B cell (primary cell): ENCODE results near the gene HDHD5. TPM values are rescaled to one million over a fixed set of nuclear protein-coding genes. Genes with fewer than 3 reads are reported as not detected.

Source experiments
- ATAC-seq: fragments of 200-7000 bp; cut with Tn5 transposase; one replicate; pipeline ENCODE4 v1.10.0; 2021; ENCODE audit warnings: low read depth, mild to moderate bottlenecking, moderate number of reproducible peaks, moderate library complexity
- CTCF ChIA-PET: fragments of 350-600 bp; sonication (Branson Sonifier 250); formaldehyde crosslinking; loops from one replicate; lab custom pipeline; 2021; ENCODE audit warnings: antibody characterized with exemption, inconsistent platforms; lab: Charles Lee
- POLR2A ChIA-PET: fragments of 350-600 bp; sonication (Branson Sonifier 250); formaldehyde crosslinking; loops from one replicate; lab custom pipeline; 2021; ENCODE audit warnings: antibody characterized with exemption; lab: Charles Lee
- DNase-seq: peaks from one replicate; pipeline ENCODE4 v3.0.0; 2013
- H2AFZ ChIP-seq: 2 replicates; pipeline ENCODE4 v1.6.1; 2012; ENCODE audit warnings: mild to moderate bottlenecking, low read depth, low read length; ENCODE audit not compliant: insufficient read depth, poor library complexity, severe bottlenecking
- H3K27ac ChIP-seq, 2 donors: 1 replicate in 1 of 2; 2 replicates in 1 of 2; pipeline ENCODE4 v1.5.1; 2012 to 2013; ENCODE audit warnings: low read length in 2 of 2, mild to moderate bottlenecking in 2 of 2, moderate library complexity in 1 of 2
- H3K27me3 ChIP-seq, 4 experiments: fragments of 200-600 bp in 1 of 4; sonication (generic) in 1 of 4; replicated peaks in 1 of 4; 1 replicate in 2 of 4; 2 replicates in 2 of 4; pipeline versions ENCODE4 v1.6.1 to v1.7.0; 2013 to 2016; ENCODE audit warnings: low read length in 3 of 4, mild to moderate bottlenecking in 2 of 4, mixed read lengths in 1 of 4, moderate library complexity in 1 of 4; ENCODE audit not compliant: insufficient read depth in 4 of 4, control insufficient read depth in 3 of 4; ENCODE audit errors: control extremely low read depth in 1 of 4
- H3K36me3 ChIP-seq, 2 experiments: replicated peaks in 1 of 2; 1 replicate in 1 of 2; 2 replicates in 1 of 2; pipeline versions ENCODE4 v1.6.1 to v1.7.1; 2013; ENCODE audit warnings: low read length in 1 of 2; ENCODE audit not compliant: insufficient read depth in 2 of 2, control insufficient read depth in 1 of 2; ENCODE audit errors: control extremely low read depth in 1 of 2, extremely low read depth in 1 of 2
- H3K4me1 ChIP-seq, 2 donors: fragments of 200-600 bp in 1 of 2; sonication (generic) in 1 of 2; 1 replicate in 1 of 2; 2 replicates in 1 of 2; pipeline versions ENCODE4 v1.5.1 to v1.6.1; 2013 to 2017; ENCODE audit warnings: low read length in 2 of 2; ENCODE audit not compliant: control insufficient read depth in 2 of 2, insufficient read depth in 2 of 2
- H3K4me2 ChIP-seq: replicated peaks from 2 replicates; pipeline ENCODE3; 2012; ENCODE audit warnings: mild to moderate bottlenecking, low read depth, low read length; ENCODE audit not compliant: poor library complexity, severe bottlenecking
- H3K4me3 ChIP-seq, 5 experiments: fragments of 200-600 bp in 1 of 5; sonication (generic) in 1 of 5; 1 replicate in 3 of 5; 2 replicates in 2 of 5; pipeline versions ENCODE4 v1.5.1 to v1.7.0; 2011 to 2016; ENCODE audit warnings: low read length in 4 of 5, mild to moderate bottlenecking in 4 of 5, low read depth in 2 of 5, control low read depth in 1 of 5, moderate library complexity in 1 of 5; ENCODE audit not compliant: insufficient read depth in 1 of 5; ENCODE audit errors: control extremely low read depth in 1 of 5, extremely low read depth in 1 of 5
- H3K79me2 ChIP-seq: fragments of 200-600 bp; sonication (generic); one replicate; pipeline ENCODE4 v1.6.0; 2016; ENCODE audit warnings: low read length; ENCODE audit not compliant: control insufficient read depth, insufficient read depth
- H3K9ac ChIP-seq: fragments of 200-600 bp; sonication (generic); 2 replicates; pipeline ENCODE4 v1.6.1; 2017; ENCODE audit warnings: mild to moderate bottlenecking, low read length, moderate library complexity
- H3K9me3 ChIP-seq, 3 donors: one replicate each; pipeline versions ENCODE4 v1.6.1 to v1.7.1; 2013; ENCODE audit warnings: low read length in 2 of 3; ENCODE audit not compliant: control insufficient read depth in 2 of 3, insufficient read depth in 1 of 3; ENCODE audit errors: control extremely low read depth in 1 of 3
- H4K20me1 ChIP-seq: 2 replicates; pipeline ENCODE4 v1.6.0; 2012; ENCODE audit warnings: mild to moderate bottlenecking, low read length; ENCODE audit not compliant: insufficient read depth, control insufficient read depth, poor library complexity, severe bottlenecking
- H3K27ac Mint-ChIP-seq: one replicate; pipeline ENCODE4 v1.8.0; 2021; ENCODE audit warnings: mixed read lengths
- H3K27me3 Mint-ChIP-seq: one replicate; pipeline ENCODE4 v1.8.0; 2021; ENCODE audit warnings: mixed read lengths
- H3K4me1 Mint-ChIP-seq: one replicate; pipeline ENCODE4 v1.8.0; 2021; ENCODE audit warnings: mixed read lengths
- H3K4me3 Mint-ChIP-seq: one replicate; pipeline ENCODE4 v1.8.0; 2021; ENCODE audit warnings: mixed read lengths
- H3K9me3 Mint-ChIP-seq: one replicate; pipeline ENCODE4 v1.8.0; 2022; ENCODE audit warnings: mixed read lengths; ENCODE audit not compliant: insufficient read depth
- CTCF ChIP-seq: fragments of 200-600 bp; IDR thresholded peaks from one replicate; pipeline ENCODE4 v1.8.0; 2022; ENCODE audit warnings: antibody characterized with exemption, mild to moderate bottlenecking
- EZH2 ChIP-seq: IDR thresholded peaks from 2 replicates; pipeline ENCODE4 v1.6.1; 2012; ENCODE audit warnings: borderline replicate concordance, low read depth, mild to moderate bottlenecking, moderate library complexity, low read length; ENCODE audit not compliant: insufficient read depth, poor library complexity, severe bottlenecking
- WGBS: methylation state at CpG from one replicate; pipeline ENCODE4 v1.1.5; 2013; ENCODE audit warnings: missing lambda C conversion rate; ENCODE audit not compliant: insufficient coverage; 5-methylcytosine and 5-hydroxymethylcytosine counted together
- intact Hi-C: fragments of 100-400 bp; cut with micrococcal nuclease; formaldehyde crosslinking; loops from one replicate; pipeline ENCODE4 v1.10.0; 2022
- polyA plus RNA-seq: library from polyadenylated mRNA; depleted of rRNA; stranded (reverse); fragments of >200 nt; gene quantifications from 2 replicates; pipeline ENCODE4 v1.2.3, GENCODE V29; 2012
- total RNA-seq, 2 donors: library from RNA; stranded (reverse); fragments of 120-200 nt in 1 of 2; gene quantifications; 1 replicate in 1 of 2; 2 replicates in 1 of 2; pipeline versions ENCODE4 v1.2.3 to v1.2.4, GENCODE V29; 2013 to 2022

HDHD5 gene
- total and polyA plus RNA-seq, 2 donors (not counting 1 experiment from before 2014, with no cell fraction given): 17.7 to 37.7 TPM

DNA sequence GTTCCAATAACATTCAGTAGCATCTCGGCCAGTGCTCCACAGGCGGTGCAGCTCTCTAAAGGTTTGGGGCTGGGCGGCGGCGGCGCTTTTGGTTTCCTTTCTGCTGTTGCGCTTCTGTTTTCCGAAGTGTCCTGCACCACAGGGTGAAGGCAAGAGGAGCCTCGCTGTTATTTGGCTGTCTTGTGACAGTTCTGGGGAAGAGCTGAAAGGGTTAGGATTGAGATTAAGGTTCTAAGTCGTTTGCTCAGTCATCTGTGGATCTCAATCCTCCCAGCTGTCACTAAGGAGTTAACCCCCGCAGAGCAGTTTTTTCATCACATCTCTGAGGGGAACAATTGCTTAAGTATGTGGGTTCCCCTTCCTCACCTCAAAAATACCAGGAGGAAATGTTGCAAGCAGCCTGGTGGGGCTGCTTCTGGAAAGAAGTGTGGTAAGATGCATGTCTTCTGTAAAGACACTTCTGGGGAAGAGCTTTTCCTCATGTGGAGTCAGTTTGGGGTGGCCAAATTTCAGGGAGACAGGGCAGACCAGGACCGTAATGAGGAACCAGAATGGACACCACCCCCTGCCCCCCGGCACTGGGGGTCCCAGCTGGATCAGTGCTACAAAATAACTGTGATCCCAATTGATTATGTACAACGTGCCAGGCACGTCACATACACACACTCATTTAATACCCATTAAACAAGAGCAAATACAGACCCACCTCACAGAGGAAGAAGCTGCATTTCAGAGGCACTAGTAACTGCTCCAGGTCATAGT lies 52.1 kb downstream of the HDHD5 start:
- ATAC-seq: no peak
- TF ChIP-seq CTCF (no peak), EZH2 (no peak)
- H4K20me1 ChIP-seq: no peaks in the 10 kb centered on the region
- no peaks in the 10 kb centered on the region for H3K27me3 ChIP-seq
- no peak for DNase-seq
- WGBS: 25% methylated on average over 13 of the region's 15 CpGs
- Mint-ChIP-seq H3K27ac (no peak overlapping the region), H3K9me3 (no peaks in the 10 kb centered on the region), H3K4me1 (peaks cover 6% of the 10 kb centered on the region), H3K4me3 (no peak overlapping the region), H3K27me3 (no peaks in the 10 kb centered on the region)
- H2AFZ ChIP-seq: no peak overlapping the region
- POLR2A ChIA-PET: no interaction called here
- no peaks in the 10 kb centered on the region for H3K9me3 ChIP-seq
- H3K9ac ChIP-seq: no peak overlapping the region
- H3K4me2 ChIP-seq: peak overlapping the region; percentile 42
- intact Hi-C loops: no loop called here
- H3K4me3 ChIP-seq: peak overlapping the region in 1 of 5 experiments; percentile 44
- no peak overlapping the region for H3K27ac ChIP-seq
- CTCF ChIA-PET: interaction anchor here (1.8 kb wide), 1 partner anchor 395 kb away, joined by 6 read pairs; no protein-coding TSS in a partner anchor
- no peaks in the 10 kb centered on the region for H3K79me2 ChIP-seq
- peaks cover 1 to 66% of the 10 kb centered on the region in 2 experiments for H3K36me3 ChIP-seq
- peaks cover 0 to 11% of the 10 kb centered on the region in 2 donors for H3K4me1 ChIP-seq

DNA sequence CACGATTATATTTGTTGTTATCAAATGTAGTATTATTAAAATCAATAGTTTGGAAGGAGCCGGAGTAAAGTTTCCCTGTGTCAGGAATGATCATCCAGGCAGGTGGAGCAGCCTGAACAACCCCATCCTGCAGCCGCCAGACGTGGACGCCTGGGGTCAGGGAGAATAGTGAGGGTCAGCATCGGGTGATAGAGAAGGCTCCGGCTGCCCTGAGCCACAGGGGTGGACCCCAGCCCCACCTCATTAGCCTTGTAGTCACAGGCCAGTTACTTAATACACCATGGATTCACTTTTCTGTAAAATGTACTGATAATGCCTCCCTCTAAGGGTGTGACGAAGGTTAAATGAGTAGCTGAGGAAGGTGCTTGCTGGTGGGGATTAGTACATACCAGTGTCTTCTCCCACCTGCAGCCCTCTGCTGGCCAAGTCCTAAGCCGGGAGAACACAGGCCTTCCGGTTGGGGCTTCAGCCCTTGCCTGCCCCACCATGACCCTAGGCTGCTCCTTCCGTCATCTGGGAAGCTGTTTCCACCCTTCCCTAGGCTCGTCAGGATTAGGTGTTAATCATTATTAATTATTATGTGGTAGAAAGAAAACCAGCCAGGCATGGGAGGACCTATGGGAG lies 52.8 kb downstream of the HDHD5 start:
- Histone ChIP-seq H3K4me1 (peaks cover 0 to 11% of the 10 kb centered on the region in 2 donors), H3K4me3 (peak overlapping the region in 1 of 5 experiments; percentile 44), H3K9ac (no peak overlapping the region), H4K20me1 (peaks cover 4% of the 10 kb centered on the region), H3K36me3 (peaks cover 1 to 73% of the 10 kb centered on the region in 2 experiments), H3K27ac (no peak overlapping the region), H3K9me3 (no peaks in the 10 kb centered on the region), H2AFZ (no peak overlapping the region), H3K4me2 (peak overlapping the region; percentile 42), H3K79me2 (no peaks in the 10 kb centered on the region), H3K27me3 (no peaks in the 10 kb centered on the region)
- ATAC-seq: no peak
- POLR2A ChIA-PET: no interaction called here
- WGBS: 86% methylated on average over 7 of the region's 12 CpGs
- Mint-ChIP-seq H3K27ac (no peak overlapping the region), H3K27me3 (no peaks in the 10 kb centered on the region), H3K9me3 (no peaks in the 10 kb centered on the region), H3K4me1 (peaks cover 6% of the 10 kb centered on the region), H3K4me3 (no peak overlapping the region)
- CTCF ChIA-PET: interaction anchor here (1.8 kb wide), 1 partner anchor 396 kb away, joined by 6 read pairs; no protein-coding TSS in a partner anchor
- no peak for TF ChIP-seq EZH2
- TF ChIP-seq CTCF: no peak
- DNase-seq: no peak
- intact Hi-C loops: no loop called here
